HepG2 (cell line): ENCODE measurements around the gene KRCC1. TPM values are rescaled to one million over a fixed set of nuclear protein-coding genes. Genes with fewer than 3 reads are reported as not detected.

Experiments used
- ATAD3A ChIP-seq: sonication (generic); formaldehyde crosslinking; IDR thresholded peaks from 2 replicates; pipeline ENCODE4 v1.4.0; 2020; ENCODE audit warnings: missing genetic modification reagents
- BRD4 ChIP-seq: sonication (generic); formaldehyde crosslinking; IDR thresholded peaks from 2 replicates; pipeline ENCODE4 v1.4.0; 2020; ENCODE audit warnings: missing genetic modification reagents
- CCAR2 ChIP-seq: fragments of 200-400 bp; formaldehyde crosslinking; optimal IDR thresholded peaks from 2 replicates; pipeline ENCODE3; 2018; ENCODE audit warnings: low read depth, mild to moderate bottlenecking, low read length, moderate library complexity
- CREB1 ChIP-seq, 2 experiments: fragments of 450-650 bp in 1 of 2; IDR thresholded peaks; 2 replicates each; pipeline ENCODE4 v1.6.1; 2016 to 2017; ENCODE audit warnings: control low read depth in 1 of 2, mild to moderate bottlenecking in 1 of 2, missing compliant biosample characterization in 1 of 2, missing genetic modification characterization in 1 of 2
- EZH2 ChIP-seq: conservative IDR thresholded peaks from 2 replicates; pipeline ENCODE4 v1.6.1; 2012; ENCODE audit warnings: mild to moderate bottlenecking, low read depth, low read length, moderate library complexity
- GPN1 ChIP-seq: sonication (generic); formaldehyde crosslinking; IDR thresholded peaks from 2 replicates; pipeline ENCODE4 v1.5.1; 2020; ENCODE audit warnings: missing genetic modification reagents, borderline replicate concordance
- HCFC1 ChIP-seq: fragments of 150-350 bp; IDR thresholded peaks from 2 replicates; pipeline ENCODE4 v1.6.1; 2014; ENCODE audit warnings: low read depth, low read length
- NFRKB ChIP-seq: fragments of 450-650 bp; IDR thresholded peaks from 2 replicates; pipeline ENCODE4 v1.6.1; 2017
- NR2F1 ChIP-seq, 2 experiments: fragments of 450-650 bp in 1 of 2; formaldehyde crosslinking in 1 of 2; IDR thresholded peaks; 2 replicates each; pipeline versions ENCODE4 v1.5.0 to v1.6.1; 2016 to 2020; ENCODE audit warnings: mild to moderate bottlenecking in 1 of 2, missing compliant biosample characterization in 1 of 2, missing genetic modification reagents in 1 of 2, moderate library complexity in 1 of 2
- THYN1 ChIP-seq: sonication (generic); formaldehyde crosslinking; IDR thresholded peaks from 2 replicates; pipeline ENCODE4 v1.8.1; 2023; ENCODE audit warnings: low read depth, mild to moderate bottlenecking, moderate library complexity, missing genetic modification reagents, borderline replicate concordance
- XRCC5 ChIP-seq: fragments of 200-400 bp; formaldehyde crosslinking; optimal IDR thresholded peaks from 2 replicates; pipeline ENCODE3; 2017; ENCODE audit warnings: mild to moderate bottlenecking, low read length
- ZFY ChIP-seq: sonication (generic); formaldehyde crosslinking; IDR thresholded peaks from 2 replicates; pipeline ENCODE4 v1.4.0; 2020; ENCODE audit warnings: missing genetic modification reagents
- ZKSCAN5 ChIP-seq: sonication (generic); formaldehyde crosslinking; IDR thresholded peaks from 2 replicates; pipeline ENCODE4 v1.5.1; 2020; ENCODE audit warnings: mild to moderate bottlenecking, missing genetic modification reagents
- ZNF101 ChIP-seq: sonication (generic); formaldehyde crosslinking; IDR thresholded peaks from 2 replicates; pipeline ENCODE4 v1.4.0; 2020; ENCODE audit warnings: mild to moderate bottlenecking, low read depth, missing genetic modification reagents, borderline replicate concordance
- ZNF382 ChIP-seq: sonication (generic); formaldehyde crosslinking; IDR thresholded peaks from 2 replicates; pipeline ENCODE4 v1.5.0; 2020; ENCODE audit warnings: missing genetic modification reagents, mild to moderate bottlenecking, borderline replicate concordance
- ZNF572 ChIP-seq: sonication (generic); formaldehyde crosslinking; IDR thresholded peaks from 2 replicates; pipeline ENCODE4 v1.5.1; 2020; ENCODE audit warnings: mild to moderate bottlenecking, missing genetic modification reagents
- polyA plus RNA-seq, 8 experiments: library from polyadenylated mRNA; depleted of rRNA in 3 of 8; stranded (reverse) in 7 of 8; unstranded in 1 of 8; fragments of >200 nt; fragmentation: Illumina TruSeq in 4 of 8; extraction: Trizol in 4 of 8; gene quantifications; 2 replicates each; pipeline versions ENCODE4 v1.2.1 to v1.2.3, GENCODE V29; 2011 to 2016; ENCODE audit warnings: low read depth in 4 of 8, missing spikeins in 1 of 8, mixed read lengths in 1 of 8; ENCODE audit not compliant: insufficient read depth in 1 of 8
- total RNA-seq, 5 experiments: library from RNA; depleted of rRNA; stranded (reverse); fragments of >200 nt; fragmentation: Illumina TruSeq; extraction: Trizol; gene quantifications; 2 replicates each; pipeline ENCODE4 v1.2.3, GENCODE V29; 2016; ENCODE audit warnings: low read depth in 1 of 5
- TF ChIP-seq, protein P1 (sequence below): sonication (generic); formaldehyde crosslinking; IDR thresholded peaks from 2 replicates; pipeline ENCODE4 v1.4.0; 2020; ENCODE audit warnings: missing genetic modification reagents, borderline replicate concordance
- TF ChIP-seq, protein P2 (sequence below): sonication (generic); formaldehyde crosslinking; IDR thresholded peaks from 2 replicates; pipeline ENCODE4 v1.8.0; 2022; ENCODE audit warnings: missing genetic modification reagents, low read depth, mild to moderate bottlenecking, borderline replicate concordance
- TF ChIP-seq, protein P3 (sequence below): sonication (generic); formaldehyde crosslinking; IDR thresholded peaks from 2 replicates; pipeline ENCODE4 v1.5.0; 2020; ENCODE audit warnings: mild to moderate bottlenecking, missing genetic modification reagents
- TF ChIP-seq, protein P4 (sequence below): sonication (generic); formaldehyde crosslinking; IDR thresholded peaks from 2 replicates; pipeline ENCODE4 v1.5.1; 2020; ENCODE audit warnings: mild to moderate bottlenecking, moderate library complexity, missing genetic modification reagents
- TF ChIP-seq, protein P5 (sequence below): sonication (generic); formaldehyde crosslinking; conservative IDR thresholded peaks from 2 replicates; pipeline ENCODE4 v1.8.0; 2022; ENCODE audit warnings: low read depth, missing genetic modification reagents

The KRCC1 gene
- total and polyA plus RNA-seq, 2 of the 13 experiments (the other 11 are each of a cell fraction or from before 2014, with no cell fraction given) = 6.5 to 7.7 TPM

DNA sequence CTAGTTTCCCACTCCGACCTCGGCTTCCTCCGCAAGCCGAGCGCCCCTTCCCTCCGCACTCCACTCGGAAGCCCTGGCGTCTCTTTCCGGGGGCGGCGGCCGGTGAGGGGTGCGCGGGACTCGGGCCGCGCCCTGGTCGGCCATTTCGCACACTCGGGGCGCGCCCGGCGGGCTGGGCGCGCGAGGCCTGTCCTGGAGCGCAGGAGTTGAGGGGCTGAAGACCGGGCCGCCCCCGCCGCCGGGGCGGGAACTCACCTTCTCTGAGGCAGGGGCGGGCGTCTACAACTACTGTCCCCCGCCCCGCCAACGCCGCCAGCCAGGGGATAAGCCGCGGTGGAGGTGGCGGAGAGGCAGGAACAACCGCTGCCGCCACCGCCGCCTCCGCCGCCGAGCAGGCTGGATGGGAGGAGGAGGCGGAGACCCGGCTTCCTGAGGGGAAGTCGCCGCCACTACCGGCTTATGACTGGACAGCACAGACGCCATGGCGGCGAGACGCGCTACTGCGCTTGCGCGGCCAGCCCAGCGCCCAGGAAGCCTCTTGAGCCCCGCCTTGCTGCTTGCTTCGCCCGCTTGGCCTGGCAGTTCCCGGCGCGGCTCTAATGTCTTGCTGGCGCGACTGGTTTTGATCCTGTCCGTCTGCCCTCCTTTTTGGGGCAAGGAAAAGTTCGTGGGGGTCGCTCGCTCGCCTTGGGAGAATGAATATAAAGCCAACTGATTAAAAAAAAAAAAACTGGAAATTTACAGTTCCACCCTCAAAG, at the start of gene KRCC1 (continued):
- TF ChIP-seq, protein P1, sequence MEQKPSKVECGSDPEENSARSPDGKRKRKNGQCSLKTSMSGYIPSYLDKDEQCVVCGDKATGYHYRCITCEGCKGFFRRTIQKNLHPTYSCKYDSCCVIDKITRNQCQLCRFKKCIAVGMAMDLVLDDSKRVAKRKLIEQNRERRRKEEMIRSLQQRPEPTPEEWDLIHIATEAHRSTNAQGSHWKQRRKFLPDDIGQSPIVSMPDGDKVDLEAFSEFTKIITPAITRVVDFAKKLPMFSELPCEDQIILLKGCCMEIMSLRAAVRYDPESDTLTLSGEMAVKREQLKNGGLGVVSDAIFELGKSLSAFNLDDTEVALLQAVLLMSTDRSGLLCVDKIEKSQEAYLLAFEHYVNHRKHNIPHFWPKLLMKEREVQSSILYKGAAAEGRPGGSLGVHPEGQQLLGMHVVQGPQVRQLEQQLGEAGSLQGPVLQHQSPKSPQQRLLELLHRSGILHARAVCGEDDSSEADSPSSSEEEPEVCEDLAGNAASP (CRISPR knock-in tag) = peak; percentile 67
- TF ChIP-seq CCAR2 = no peak
- peak; percentile 96 for TF ChIP-seq ZFY (CRISPR knock-in tag)
- no peak for TF ChIP-seq GPN1 (CRISPR knock-in tag)
- no peak for TF ChIP-seq ZNF382 (CRISPR knock-in tag)
- TF ChIP-seq THYN1 (CRISPR knock-in tag) = no peak
- TF ChIP-seq XRCC5 = peak; percentile 49
- no peak for TF ChIP-seq ZNF572
- no peak for TF ChIP-seq NFRKB
- no peak for TF ChIP-seq ZKSCAN5 (CRISPR knock-in tag)
- TF ChIP-seq HCFC1 = no peak; the same call in 1 of the 2 replicates
- no peak for TF ChIP-seq CREB1 (IDR thresholded peaks at IDR 0.05)
- TF ChIP-seq CREB1 (CRISPR knock-in tag; IDR thresholded peaks at IDR 0.05) = no peak
- TF ChIP-seq ZNF101 (CRISPR knock-in tag) = peak; percentile 83; the same call in 1 of the 2 replicates
- TF ChIP-seq, protein P2, sequence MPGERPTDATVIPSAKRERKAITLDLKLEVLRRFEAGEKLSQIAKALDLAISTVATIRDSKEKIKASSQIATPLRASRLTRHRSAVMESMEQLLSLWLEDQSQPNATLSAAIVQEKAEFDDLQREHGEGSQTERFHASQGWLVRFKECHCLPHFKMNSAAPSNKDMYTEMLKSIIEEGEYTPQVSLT = no peak
- TF ChIP-seq, protein P3, sequence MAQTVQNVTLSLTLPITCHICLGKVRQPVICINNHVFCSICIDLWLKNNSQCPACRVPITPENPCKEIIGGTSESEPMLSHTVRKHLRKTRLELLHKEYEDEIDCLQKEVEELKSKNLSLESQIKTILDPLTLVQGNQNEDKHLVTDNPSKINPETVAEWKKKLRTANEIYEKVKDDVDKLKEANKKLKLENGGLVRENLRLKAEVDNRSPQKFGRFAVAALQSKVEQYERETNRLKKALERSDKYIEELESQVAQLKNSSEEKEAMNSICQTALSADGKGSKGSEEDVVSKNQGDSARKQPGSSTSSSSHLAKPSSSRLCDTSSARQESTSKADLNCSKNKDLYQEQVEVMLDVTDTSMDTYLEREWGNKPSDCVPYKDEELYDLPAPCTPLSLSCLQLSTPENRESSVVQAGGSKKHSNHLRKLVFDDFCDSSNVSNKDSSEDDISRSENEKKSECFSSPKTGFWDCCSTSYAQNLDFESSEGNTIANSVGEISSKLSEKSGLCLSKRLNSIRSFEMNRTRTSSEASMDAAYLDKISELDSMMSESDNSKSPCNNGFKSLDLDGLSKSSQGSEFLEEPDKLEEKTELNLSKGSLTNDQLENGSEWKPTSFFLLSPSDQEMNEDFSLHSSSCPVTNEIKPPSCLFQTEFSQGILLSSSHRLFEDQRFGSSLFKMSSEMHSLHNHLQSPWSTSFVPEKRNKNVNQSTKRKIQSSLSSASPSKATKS (CRISPR knock-in tag) = no peak
- no peak for TF ChIP-seq EZH2
- TF ChIP-seq BRD4 (CRISPR knock-in tag) = peak; percentile 97
- TF ChIP-seq NR2F1 (CRISPR knock-in tag; IDR thresholded peaks at IDR 0.05) = no peak
- TF ChIP-seq, protein P4, sequence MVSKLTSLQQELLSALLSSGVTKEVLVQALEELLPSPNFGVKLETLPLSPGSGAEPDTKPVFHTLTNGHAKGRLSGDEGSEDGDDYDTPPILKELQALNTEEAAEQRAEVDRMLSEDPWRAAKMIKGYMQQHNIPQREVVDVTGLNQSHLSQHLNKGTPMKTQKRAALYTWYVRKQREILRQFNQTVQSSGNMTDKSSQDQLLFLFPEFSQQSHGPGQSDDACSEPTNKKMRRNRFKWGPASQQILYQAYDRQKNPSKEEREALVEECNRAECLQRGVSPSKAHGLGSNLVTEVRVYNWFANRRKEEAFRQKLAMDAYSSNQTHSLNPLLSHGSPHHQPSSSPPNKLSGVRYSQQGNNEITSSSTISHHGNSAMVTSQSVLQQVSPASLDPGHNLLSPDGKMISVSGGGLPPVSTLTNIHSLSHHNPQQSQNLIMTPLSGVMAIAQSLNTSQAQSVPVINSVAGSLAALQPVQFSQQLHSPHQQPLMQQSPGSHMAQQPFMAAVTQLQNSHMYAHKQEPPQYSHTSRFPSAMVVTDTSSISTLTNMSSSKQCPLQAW = peak; percentile 69; the same call in 1 of the 2 replicates
- TF ChIP-seq ATAD3A (CRISPR knock-in tag) = no peak
- TF ChIP-seq, protein P5, sequence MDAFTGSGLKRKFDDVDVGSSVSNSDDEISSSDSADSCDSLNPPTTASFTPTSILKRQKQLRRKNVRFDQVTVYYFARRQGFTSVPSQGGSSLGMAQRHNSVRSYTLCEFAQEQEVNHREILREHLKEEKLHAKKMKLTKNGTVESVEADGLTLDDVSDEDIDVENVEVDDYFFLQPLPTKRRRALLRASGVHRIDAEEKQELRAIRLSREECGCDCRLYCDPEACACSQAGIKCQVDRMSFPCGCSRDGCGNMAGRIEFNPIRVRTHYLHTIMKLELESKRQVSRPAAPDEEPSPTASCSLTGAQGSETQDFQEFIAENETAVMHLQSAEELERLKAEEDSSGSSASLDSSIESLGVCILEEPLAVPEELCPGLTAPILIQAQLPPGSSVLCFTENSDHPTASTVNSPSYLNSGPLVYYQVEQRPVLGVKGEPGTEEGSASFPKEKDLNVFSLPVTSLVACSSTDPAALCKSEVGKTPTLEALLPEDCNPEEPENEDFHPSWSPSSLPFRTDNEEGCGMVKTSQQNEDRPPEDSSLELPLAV (CRISPR knock-in tag) = no peak; the same call in 1 of the 2 replicates
